K562 (cell line): ENCODE data around the gene SP100. TPM values are rescaled to one million over a fixed set of nuclear protein-coding genes. Genes with fewer than 3 reads are reported as not detected.

Experiments used
- GABPA ChIP-seq: fragments of 200-800 bp; sonication (Bioruptor generic); conservative IDR thresholded peaks from 2 replicates; pipeline ENCODE4 v1.6.1; 2016; ENCODE audit warnings: low read depth, missing genetic modification characterization, missing compliant biosample characterization
- HMGN3 ChIP-seq: IDR thresholded peaks from 2 replicates; pipeline ENCODE4 v1.6.1; 2011; ENCODE audit warnings: borderline replicate concordance, low read depth, mild to moderate bottlenecking, mixed read lengths, low read length; ENCODE audit not compliant: insufficient read length; ENCODE audit errors: extremely low read depth
- SOX6 ChIP-seq: fragments of 450-650 bp; IDR thresholded peaks from 2 replicates; pipeline ENCODE4 v1.6.1; 2014; ENCODE audit warnings: mild to moderate bottlenecking
- ZFP36 ChIP-seq: fragments of 150-350 bp; IDR thresholded peaks from 2 replicates; pipeline ENCODE4 v1.6.1; 2018; ENCODE audit warnings: low read length, low read depth; ENCODE audit not compliant: partially characterized antibody
- ZNF318 ChIP-seq, 2 experiments: fragments of 450-650 bp; IDR thresholded peaks; 2 replicates each; pipeline ENCODE4 v1.6.1; 2016; ENCODE audit warnings: mild to moderate bottlenecking in 2 of 2, borderline replicate concordance in 1 of 2, low read depth in 1 of 2, moderate library complexity in 1 of 2
- ZNF785 ChIP-seq: fragments of 250-450 bp; sonication (Bioruptor Pico); IDR thresholded peaks from 2 replicates; pipeline ENCODE4 v1.4.0; 2020; ENCODE audit warnings: mild to moderate bottlenecking
- polyA plus RNA-seq, 8 experiments: library from polyadenylated mRNA; depleted of rRNA in 4 of 8; stranded (reverse) in 5 of 8; unstranded in 3 of 8; fragments of >200 nt; fragmentation: Nextera tagmentation in 2 of 8; fragmentation: Illumina TruSeq in 1 of 8; extraction: Ambion mirVana in 2 of 8; extraction: Trizol in 1 of 8; gene quantifications; 2 replicates each; pipeline versions ENCODE4 v1.2.1 to v1.2.3, GENCODE V29; 2011 to 2014; ENCODE audit warnings: inconsistent platforms in 1 of 8, missing spikeins in 1 of 8
- total RNA-seq, 7 experiments: library from RNA; depleted of rRNA in 6 of 7; stranded (reverse); fragments of >200 nt in 6 of 7; fragmentation: Illumina TruSeq in 2 of 7; extraction: Trizol in 2 of 7; gene quantifications; 2 replicates each; pipeline versions ENCODE4 v1.2.1 to v1.2.3, GENCODE V29; 2011 to 2021; ENCODE audit warnings: low replicate concordance in 1 of 7
- TF ChIP-seq, protein P1 (sequence below): fragments of 450-650 bp; formaldehyde crosslinking; IDR thresholded peaks from 2 replicates; pipeline ENCODE4 v1.4.0; 2020; ENCODE audit warnings: mild to moderate bottlenecking, moderate library complexity

The SP100 gene
- total and polyA plus RNA-seq, 9 of the 15 experiments (the other 6 are each of a cell fraction or from before 2014, with no cell fraction given): 19.2 to 39.2 (median 34.6) TPM

- TF ChIP-seq ZNF318 (IDR thresholded peaks at IDR 0.05; ENCODE audit: borderline replicate concordance in 1 of 2, low read depth in 1 of 2) (no peak), ZFP36 (no peak), HMGN3 (no peak), ZNF785 (CRISPR knock-in tag) (no peak), GABPA (no peak), SOX6 (no peak)
- TF ChIP-seq, protein P1, sequence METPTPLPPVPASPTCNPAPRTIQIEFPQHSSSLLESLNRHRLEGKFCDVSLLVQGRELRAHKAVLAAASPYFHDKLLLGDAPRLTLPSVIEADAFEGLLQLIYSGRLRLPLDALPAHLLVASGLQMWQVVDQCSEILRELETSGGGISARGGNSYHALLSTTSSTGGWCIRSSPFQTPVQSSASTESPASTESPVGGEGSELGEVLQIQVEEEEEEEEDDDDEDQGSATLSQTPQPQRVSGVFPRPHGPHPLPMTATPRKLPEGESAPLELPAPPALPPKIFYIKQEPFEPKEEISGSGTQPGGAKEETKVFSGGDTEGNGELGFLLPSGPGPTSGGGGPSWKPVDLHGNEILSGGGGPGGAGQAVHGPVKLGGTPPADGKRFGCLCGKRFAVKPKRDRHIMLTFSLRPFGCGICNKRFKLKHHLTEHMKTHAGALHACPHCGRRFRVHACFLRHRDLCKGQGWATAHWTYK (CRISPR knock-in tag): no peak
Measured at GRCh38 chr2:230400041-230400440, 16.0 kb upstream of the SP100 start (continued).
